GM12872 (cell line): Measurements from ENCODE around the gene HDLBP.

ENCODE experiments used
- TF ChIP-seq, protein P1 (sequence below): IDR thresholded peaks from 3 replicates; pipeline ENCODE4 v1.5.1; 2011; ENCODE audit warnings: low read depth, mild to moderate bottlenecking, low read length, moderate library complexity; ENCODE audit not compliant: insufficient read depth

The HDLBP gene

DNA sequence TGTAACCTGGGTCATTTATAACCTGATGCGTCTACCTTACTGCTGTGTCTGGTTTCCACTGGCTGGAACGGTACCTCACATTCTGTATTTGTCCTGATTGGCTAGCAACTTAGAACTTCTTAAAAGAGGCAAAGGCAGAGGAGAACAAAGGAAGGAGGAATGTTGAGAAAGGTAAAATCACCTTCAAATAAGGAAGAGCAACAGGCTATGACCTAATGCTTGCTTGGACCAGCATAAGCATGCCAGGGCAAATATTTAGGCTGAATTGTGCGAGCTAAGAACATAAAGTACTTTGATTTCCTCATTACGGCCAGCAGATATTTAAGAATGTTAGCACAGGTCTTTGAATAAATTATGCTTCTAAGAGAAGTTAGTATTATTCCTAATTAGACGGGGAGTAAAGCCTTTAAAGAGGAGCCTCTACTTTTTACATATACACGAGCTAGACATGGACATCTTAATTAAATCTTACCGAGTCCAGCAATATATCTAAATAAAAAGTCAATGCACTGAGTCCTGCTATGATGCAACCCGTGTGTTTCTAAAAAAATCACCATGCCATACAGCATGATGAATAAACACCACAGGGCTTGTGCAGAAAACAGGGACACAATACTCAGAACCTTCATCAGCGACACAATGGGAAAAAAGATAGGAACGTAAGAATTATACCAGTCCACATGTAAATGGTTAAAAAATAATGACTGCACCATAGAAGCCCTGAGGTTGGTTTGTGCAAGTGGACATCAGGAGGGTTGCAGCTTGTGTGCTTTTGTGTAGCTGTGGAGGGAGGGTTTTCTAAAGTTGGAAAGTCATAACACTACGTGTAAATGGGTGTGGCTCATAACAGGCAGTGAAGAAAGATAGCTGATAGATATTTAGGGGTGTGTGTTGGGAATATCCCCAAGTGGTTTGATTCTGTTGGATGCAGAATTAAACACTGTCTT is 14.5 kb upstream of the HDLBP start:
- TF ChIP-seq, protein P1, sequence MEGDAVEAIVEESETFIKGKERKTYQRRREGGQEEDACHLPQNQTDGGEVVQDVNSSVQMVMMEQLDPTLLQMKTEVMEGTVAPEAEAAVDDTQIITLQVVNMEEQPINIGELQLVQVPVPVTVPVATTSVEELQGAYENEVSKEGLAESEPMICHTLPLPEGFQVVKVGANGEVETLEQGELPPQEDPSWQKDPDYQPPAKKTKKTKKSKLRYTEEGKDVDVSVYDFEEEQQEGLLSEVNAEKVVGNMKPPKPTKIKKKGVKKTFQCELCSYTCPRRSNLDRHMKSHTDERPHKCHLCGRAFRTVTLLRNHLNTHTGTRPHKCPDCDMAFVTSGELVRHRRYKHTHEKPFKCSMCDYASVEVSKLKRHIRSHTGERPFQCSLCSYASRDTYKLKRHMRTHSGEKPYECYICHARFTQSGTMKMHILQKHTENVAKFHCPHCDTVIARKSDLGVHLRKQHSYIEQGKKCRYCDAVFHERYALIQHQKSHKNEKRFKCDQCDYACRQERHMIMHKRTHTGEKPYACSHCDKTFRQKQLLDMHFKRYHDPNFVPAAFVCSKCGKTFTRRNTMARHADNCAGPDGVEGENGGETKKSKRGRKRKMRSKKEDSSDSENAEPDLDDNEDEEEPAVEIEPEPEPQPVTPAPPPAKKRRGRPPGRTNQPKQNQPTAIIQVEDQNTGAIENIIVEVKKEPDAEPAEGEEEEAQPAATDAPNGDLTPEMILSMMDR = no peak

DNA sequence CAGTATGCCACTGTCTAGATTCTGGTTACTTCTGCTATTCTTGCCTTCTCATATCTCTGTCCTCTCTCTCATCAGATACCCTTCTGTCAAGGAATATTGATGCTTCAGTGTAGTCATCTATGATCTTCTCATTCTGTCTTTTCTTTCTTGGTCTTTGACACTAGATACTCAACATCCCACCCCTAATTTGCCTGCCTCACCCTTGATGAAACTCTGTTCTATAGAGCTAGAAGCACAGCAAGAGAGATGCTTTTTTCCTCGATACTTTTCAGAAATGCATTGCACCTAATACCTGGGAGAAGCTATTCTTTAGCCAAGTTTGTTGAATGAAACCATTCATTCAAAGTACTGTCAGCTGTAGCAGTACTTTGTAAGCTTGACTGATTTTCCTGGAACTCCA is 9.8 kb upstream of the HDLBP start:
- TF ChIP-seq, protein P1 = no peak

DNA sequence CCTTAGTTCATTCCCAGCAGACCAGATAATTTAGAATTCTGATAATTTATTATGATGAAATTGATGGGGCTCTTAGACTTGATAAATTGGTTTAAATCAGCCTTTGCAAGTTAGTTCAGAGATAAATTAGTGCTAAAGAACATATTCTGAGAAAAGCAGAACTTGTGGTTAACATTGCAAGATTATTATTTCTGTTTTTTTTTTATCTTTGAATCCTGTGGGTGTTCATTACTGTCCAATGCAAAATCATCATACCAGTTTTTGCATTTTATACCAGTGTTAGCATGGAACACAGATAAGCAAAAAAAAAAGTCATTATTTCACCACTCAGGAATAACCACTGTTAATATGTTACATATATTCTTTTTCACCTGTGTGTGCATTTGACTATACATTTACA is 9.3 kb upstream of the HDLBP start:
- TF ChIP-seq, protein P1 = no peak

DNA sequence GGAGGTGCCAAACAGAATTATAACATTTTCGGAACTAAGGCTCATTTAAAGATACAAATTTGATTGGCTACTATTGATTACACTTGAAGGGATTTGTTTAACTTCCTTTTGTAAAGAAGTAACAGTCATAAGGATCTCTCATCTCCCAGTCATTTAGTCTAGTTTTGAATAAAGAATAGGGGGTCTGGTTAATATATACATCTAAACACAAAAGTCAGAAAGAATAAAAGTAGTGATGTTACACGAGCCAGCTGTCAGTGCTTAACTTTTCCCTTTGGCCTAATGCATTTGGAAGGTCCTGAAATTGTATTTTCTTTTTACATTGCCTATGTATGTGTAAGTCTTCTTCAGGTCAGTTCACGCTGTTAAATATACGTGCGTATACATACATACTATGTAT is 8.3 kb upstream of the HDLBP start:
- TF ChIP-seq, protein P1 = no peak

DNA sequence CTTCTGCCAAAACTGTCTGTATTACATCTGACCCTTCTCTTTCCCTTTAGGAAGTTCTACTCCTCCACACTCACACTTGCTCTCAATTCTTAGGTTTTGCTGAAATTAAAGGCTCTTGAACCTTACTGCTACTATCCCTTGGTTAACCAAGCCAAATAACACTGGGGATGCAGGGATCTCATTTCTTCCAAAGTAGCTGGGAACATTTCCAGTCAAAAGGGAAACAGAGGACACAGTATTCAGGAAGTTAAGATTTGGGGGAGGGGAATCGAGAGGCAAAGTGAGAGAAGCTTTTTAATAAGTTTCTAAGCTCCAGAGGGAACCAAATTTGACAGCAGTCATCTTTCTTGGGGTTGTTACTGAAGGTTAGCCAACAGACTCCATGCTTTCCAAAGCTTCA is 6.4 kb upstream of the HDLBP start:
- TF ChIP-seq, protein P1 = no peak

DNA sequence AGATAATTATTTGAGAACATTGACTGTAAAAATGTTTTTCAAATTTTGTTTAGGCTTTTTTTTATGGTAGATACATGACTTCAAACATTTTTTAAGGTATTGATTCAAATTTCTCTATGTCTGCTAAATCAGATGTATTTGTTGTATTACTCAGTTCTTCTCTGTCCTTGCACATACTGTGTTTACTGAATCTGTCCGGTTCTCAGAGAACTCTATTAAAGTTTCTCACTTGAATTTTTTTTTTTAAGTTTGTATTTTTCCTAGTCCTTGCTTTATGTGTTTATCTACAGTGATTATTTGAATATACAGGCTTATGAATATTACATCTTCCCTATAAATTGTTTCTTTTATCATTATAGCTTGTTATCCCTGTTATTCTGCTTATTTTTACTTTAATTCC is 5.6 kb upstream of the HDLBP start:
- TF ChIP-seq, protein P1 = no peak

DNA sequence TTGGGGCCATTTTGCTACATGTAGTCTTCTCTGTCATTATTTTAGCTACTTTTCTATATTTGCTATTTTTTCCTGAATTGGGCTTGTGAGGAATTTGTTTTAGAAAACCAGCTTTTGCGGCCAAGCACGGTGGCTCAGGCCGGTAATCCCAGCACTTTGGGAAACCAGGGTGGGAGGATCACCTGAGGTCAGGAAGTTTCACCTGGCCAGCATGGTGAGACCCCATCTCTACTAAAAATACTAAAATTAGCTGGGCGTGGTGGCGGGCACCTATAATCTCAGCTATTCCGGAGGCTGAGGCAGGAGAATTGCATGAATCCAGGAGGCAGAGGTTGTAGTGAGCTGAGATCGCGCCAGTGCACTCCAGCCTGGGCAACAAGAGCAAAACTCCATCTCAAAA is 4.9 kb upstream of the HDLBP start:
- TF ChIP-seq, protein P1 = no peak
